HCT116 (cell line): Measurements from ENCODE around the gene MRAP2.

Experiments
- CTCF ChIP-seq, 3 experiments: fragments of 200-600 bp in 1 of 3; sonication (generic) in 1 of 3; IDR thresholded peaks in 2 of 3; conservative IDR thresholded peaks in 1 of 3; 2 replicates each; pipeline ENCODE4 v1.5.1; 2012 to 2017; ENCODE audit warnings: low read depth in 2 of 3, low read length in 2 of 3, antibody characterized with exemption in 1 of 3, borderline replicate concordance in 1 of 3, control low read depth in 1 of 3, mild to moderate bottlenecking in 1 of 3, mixed read lengths in 1 of 3, mixed run types in 1 of 3, moderate library complexity in 1 of 3; ENCODE audit not compliant: insufficient read depth in 1 of 3
- REST ChIP-seq: IDR thresholded peaks from 2 replicates; pipeline ENCODE4 v1.6.1; 2012; ENCODE audit warnings: low read depth
- SRF ChIP-seq: IDR thresholded peaks from 2 replicates; pipeline ENCODE4 v1.6.1; 2012; ENCODE audit warnings: low read depth

GRCh38 chr6:84028350-84028749 lies 5.2 kb upstream of the MRAP2 start:
- TF ChIP-seq SRF (no peak), REST (no peak), CTCF (IDR thresholded peaks at IDR 0.05 in 2 of 3, conservative IDR thresholded peaks at IDR 0.05 in 1 of 3; ENCODE audit: borderline replicate concordance in 1 of 3, insufficient read depth in 1 of 3, low read depth in 2 of 3, low read length in 2 of 3) (no peak)
